Amniotic epithelial cell (primary cell): Measurements from ENCODE around the gene RNF167.

ENCODE experiments used
- DNase-seq: peaks from one replicate; pipeline ENCODE4 v3.0.0-alpha.2; 2010; ENCODE audit warnings: low read depth

RNF167 gene

DNA sequence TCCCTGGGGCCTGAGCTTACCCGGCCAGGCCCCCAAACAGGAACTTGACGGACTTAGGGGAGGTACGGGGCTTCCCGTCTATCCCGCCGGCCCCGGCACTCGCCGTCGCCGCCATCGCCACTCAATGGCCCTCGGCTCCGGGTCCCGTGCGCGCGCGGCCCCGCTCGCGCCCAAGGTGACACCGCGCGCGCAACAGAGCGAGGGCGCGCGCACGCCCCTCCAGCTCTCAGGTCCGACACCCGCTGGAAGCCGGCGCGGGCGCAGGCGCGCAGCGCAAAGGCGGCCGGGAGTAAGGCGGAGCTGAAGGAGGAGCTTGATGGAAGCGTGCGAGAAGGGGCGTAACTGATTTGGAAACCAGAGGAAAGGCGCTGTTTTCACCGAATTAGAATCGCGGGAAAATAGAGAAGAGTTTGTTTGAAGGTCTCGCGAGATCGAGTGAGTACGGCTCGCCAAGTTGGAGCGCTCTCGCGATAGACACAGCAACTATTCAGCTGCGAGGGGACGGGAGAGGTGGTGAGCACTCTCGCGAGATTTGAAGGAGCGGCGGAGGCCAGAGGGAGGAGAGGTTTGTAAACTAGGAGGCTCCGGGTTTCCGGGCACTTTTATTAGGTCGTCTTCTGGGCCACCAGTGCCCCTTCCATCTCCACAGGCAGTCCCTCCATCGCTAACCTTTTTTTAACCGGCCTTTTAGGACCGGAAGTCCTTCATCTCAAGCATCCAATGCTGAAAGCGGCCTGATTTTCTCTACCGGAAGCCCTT is at the start of gene RNF167, which contains the start of gene SLC25A11:
RNF167 (plus strand) TSS at position 473 of the 759 bp plus-strand sequence. CDS start 642 bp downstream, outside the sequence.
SLC25A11 (minus strand) TSS at position 251 of the 759 bp plus-strand sequence; CDS start at position 115, 136 bp downstream.
- DNase-seq, result peak; percentile 99

DNA sequence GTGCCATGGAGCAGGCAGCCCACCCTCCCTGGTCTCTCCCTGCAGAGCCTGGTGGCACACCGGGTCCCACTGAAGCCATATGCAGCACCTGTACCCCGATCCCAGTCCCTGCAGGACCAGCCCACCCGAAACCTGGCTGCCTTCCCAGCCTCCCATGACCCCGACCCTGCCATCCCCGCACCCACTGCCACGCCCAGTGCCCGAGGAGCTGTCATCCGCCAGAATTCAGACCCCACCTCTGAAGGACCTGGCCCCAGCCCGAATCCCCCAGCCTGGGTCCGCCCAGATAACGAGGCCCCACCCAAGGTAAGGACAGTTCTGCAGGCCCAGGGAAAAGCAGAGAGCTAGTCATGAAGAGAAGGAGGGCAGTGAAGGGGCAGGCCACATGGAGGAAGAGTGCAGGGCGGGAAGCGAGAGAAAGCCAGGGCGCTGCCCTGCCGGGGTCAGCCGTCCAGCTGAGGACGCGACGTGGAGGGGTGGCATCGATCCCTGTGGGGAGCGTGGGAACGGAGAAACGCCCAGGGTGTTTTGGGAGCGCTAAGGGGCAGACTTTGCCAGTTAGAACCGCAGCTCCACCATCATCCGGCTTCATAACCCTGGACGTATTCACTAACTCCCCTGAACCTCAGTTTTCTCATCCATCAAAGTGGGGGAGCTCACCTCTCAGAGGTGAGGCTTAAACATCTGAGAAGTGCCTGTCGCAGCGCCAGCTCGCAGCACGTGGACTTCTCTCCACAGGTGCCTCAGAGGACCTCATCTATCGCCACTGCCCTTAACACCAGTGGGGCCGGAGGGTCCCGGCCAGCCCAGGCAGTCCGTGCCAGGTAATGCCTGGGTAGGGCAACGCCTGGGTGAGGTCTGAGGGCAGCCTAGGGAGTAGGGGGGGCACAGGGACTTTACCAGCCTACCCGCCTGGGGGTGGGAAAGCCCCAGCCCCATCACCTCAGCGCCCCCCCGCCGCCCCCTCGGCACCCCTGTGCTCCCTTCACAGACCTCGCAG is 48.4 kb upstream of the RNF167 start:
- DNase-seq, result no peak

- DNase-seq, result no peak
Measured at GRCh38 chr17:4892499-4893221, 47.4 kb upstream of the RNF167 start.

GRCh38 chr17:4893272-4893671 is 46.8 kb upstream of the RNF167 start:
- no peak for DNase-seq

DNA sequence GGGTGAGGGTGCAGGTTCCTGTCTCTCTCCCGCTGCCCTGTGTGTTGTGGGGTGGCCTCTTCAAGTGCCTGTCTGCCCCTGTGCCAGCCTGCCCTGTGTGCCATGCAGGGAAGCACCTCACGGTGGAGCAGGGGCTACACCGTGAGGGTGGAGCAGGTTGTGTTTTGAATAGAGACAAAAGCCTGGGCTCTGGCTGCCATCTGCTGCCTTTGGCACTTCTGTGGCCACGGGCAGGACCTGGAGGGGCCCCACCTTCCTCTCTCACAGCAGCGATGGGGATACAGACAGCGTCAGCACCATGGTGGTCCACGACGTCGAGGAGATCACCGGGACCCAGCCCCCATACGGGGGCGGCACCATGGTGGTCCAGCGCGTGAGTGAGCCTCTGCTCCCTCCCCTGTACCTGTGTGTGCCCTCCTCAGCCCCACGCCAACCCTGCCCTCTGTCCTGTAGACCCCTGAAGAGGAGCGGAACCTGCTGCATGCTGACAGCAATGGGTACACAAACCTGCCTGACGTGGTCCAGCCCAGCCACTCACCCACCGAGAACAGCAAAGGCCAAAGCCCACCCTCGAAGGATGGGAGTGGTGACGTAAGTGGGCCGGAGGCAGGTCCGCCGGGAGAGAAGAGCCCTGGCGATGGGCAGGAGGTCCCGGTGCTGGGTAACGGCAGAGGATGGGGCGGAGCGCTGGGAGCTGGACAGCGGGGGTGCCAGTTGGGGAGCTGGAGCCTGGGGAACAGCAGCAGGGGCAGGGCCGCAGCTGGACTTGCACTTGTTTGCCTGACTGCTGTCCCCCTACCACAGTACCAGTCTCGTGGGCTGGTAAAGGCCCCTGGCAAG is 46.1 kb upstream of the RNF167 start:
- DNase-seq, result no peak

GRCh38 chr17:4895121-4895520 is 44.9 kb upstream of the RNF167 start:
- DNase-seq, result no peak

GRCh38 chr17:4895657-4896331 is 44.3 kb upstream of the RNF167 start:
- no peak for DNase-seq

- DNase-seq, result no peak
Measured at GRCh38 chr17:4896332-4897197, 43.5 kb upstream of the RNF167 start.

DNA sequence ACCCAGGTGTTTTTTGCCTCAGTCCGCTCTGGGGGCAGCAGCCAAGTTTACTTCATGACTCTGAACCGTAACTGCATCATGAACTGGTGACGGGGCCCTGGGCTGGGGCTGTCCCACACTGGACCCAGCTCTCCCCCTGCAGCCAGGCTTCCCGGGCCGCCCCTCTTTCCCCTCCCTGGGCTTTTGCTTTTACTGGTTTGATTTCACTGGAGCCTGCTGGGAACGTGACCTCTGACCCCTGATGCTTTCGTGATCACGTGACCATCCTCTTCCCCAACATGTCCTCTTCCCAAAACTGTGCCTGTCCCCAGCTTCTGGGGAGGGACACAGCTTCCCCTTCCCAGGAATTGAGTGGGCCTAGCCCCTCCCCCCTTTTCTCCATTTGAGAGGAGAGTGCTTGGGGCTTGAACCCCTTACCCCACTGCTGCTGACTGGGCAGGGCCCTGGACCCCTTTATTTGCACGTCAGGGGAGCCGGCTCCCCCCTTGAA is 42.8 kb upstream of the RNF167 start:
- no peak for DNase-seq

DNA sequence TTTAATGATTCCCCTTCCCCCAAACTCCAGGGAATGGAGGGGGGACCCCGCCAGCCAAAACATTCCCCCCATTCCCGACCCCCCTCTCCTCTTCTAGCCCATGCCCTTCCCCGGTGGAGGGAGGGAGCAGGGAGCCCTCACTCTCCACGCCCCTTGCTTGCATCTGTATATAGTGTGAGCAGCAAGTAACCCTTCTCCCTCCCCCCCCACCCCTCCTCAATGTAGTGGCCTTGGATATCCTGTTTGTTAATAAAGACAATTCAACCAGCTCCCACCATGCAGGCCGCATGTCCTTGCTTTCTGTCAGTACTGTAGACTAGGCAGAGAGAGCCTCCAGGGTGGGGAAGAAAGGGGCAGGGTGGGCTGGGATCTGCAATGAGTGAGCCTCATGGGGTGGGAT is 42.3 kb upstream of the RNF167 start:
- DNase-seq, result no peak

GRCh38 chr17:4898351-4898750 is 41.7 kb upstream of the RNF167 start:
- DNase-seq, result no peak

DNA sequence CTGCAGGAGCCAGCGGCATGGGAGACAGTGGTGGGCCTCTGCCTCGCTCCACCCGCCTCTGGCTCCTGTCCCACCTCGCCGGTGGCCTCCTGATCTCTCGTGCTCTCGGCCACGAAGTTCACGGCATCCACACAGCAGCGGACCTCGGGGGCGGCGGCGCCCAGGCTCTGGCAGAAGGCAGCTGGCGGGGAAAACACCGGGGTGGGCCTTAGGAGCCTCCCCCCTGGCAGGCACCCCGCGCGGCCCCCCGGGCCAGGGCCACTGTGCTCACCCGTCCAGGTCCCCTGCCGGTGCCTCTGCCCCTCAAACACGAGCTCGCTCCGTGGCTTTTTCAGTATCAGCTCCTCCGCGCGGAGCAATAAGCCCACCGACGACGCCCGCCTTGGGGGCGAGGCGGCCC is 41.1 kb upstream of the RNF167 start:
- no peak for DNase-seq

GRCh38 chr17:4899341-4900230 is 40.5 kb upstream of the RNF167 start, which contains the start of gene C17orf107:
TSS of gene C17orf107 (plus strand) at chr17:4899536. CDS start at chr17:4899763, 227 bp downstream.
- DNase-seq, result peak; percentile 69

GRCh38 chr17:4900231-4901107 is 39.6 kb upstream of the RNF167 start:
- no peak for DNase-seq

DNA sequence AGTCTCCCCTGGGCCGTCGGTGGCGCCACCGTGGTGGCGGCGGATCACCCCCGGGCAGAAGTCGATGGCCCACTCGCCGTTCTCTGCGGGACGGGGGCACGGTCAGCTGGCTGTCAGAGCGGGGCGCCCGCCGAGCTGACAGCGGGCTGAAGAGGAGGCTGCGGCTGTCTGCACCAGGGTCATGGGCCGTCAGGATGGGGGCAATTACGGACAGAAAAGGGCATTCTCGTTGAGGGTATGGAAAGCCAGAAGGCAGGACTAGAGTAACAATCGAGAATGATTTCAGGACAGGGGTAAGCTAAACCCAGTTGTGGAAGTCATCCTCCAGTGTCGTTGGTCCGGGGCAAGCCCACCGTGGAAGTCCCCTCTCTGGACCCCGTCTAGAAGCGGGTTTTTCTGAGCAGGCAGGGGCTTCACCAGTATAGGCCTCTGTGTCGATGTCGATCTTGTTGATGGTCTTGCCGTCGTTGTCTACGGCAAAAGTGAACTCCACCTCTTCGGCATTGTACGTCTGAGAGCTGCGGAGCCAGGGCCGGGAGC is 38.9 kb upstream of the RNF167 start:
- DNase-seq, result no peak

GRCh38 chr17:4901648-4902344 is 38.3 kb upstream of the RNF167 start:
- no peak for DNase-seq
